HL-60 (cell line): Measurements from ENCODE around the gene CNMD.

ENCODE experiments used
- DNase-seq, 2 experiments: peaks; one replicate each; pipeline ENCODE4 v3.0.0-alpha.2; 2010 to 2020; ENCODE audit warnings: low read depth in 1 of 2, low spot score in 1 of 2
- H3K27ac ChIP-seq: fragments of 250-450 bp; sonication (Bioruptor Pico); replicated peaks from 2 replicates; pipeline ENCODE4 v1.5.1; 2020; ENCODE audit warnings: mild to moderate bottlenecking, moderate library complexity
- H3K27me3 ChIP-seq: fragments of 250-450 bp; sonication (Bioruptor Pico); 2 replicates; pipeline ENCODE4 v1.5.1; 2021; ENCODE audit warnings: mild to moderate bottlenecking, moderate library complexity; ENCODE audit not compliant: insufficient read depth, poor library complexity, severe bottlenecking
- H3K4me3 ChIP-seq: replicated peaks from 2 replicates; pipeline ENCODE4 v1.5.1; 2011; ENCODE audit warnings: mild to moderate bottlenecking, control low read depth, low read length; ENCODE audit not compliant: insufficient read depth
- GABPA ChIP-seq: IDR thresholded peaks from 2 replicates; pipeline ENCODE4 v1.6.1; 2012; ENCODE audit warnings: low read depth
- POLR2AphosphoS5 ChIP-seq: IDR thresholded peaks from 2 replicates; pipeline ENCODE4 v1.6.1; 2012; ENCODE audit warnings: low read depth
- SPI1 ChIP-seq: IDR thresholded peaks from 2 replicates; pipeline ENCODE4 v1.6.1; 2012; ENCODE audit warnings: low read depth, mild to moderate bottlenecking, borderline replicate concordance
- TF ChIP-seq, protein P1 (sequence below): IDR thresholded peaks from one replicate; pipeline ENCODE4 v1.5.1; 2011; ENCODE audit warnings: low read length, control low read depth, inconsistent platforms; ENCODE audit not compliant: insufficient read depth
- TF ChIP-seq, protein P2 (sequence below): IDR thresholded peaks from 2 replicates; pipeline ENCODE4 v1.6.1; 2012; ENCODE audit warnings: low read depth; ENCODE audit not compliant: insufficient replicate concordance

The CNMD gene

DNA sequence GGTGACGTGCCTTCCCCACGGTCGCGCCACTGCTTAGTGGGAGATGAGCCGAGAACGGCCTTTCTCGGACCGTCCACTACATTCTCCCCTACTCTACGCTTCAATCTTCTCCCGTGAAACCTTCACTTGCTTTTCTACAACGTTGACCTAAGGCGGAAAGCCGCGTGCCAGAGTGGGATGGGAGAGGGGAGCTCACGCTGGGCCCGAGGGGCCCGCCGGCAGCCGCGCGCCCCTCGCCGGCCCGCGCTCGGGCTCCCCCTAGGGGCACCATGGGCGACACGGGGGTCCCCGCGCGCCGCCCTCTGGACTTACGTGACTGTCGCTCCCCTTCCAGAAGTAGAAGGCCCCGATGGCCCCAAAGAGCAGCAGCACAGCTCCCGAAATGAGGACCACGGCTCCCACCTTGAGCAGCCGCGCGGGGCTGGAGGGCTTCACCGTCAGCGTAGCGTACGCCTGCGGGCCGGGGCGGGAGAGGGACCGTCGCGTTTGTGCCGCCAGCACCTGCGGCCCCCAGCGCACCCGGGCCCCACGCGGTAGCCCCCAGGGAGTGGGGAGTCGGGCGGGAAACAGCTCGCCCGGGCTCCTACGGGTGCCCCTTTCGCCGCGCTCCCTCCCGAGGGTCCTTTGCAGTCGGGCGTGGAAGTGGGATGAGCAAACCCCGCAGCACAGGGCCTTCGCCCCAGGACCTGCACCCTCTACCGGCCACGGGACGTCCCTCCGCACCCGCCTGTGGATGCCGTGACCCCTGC is 727 bp downstream of the CNMD start:
- Histone ChIP-seq H3K27ac (no peak overlapping the region), H3K4me3 (peak overlapping the region; percentile 8; the same call in 1 of the 2 replicates), H3K27me3 (peaks cover 38% of the 10 kb centered on the region)
- DNase-seq = no peak
- TF ChIP-seq POLR2AphosphoS5 (no peak), SPI1 (no peak), GABPA (no peak)
- TF ChIP-seq, protein P1, sequence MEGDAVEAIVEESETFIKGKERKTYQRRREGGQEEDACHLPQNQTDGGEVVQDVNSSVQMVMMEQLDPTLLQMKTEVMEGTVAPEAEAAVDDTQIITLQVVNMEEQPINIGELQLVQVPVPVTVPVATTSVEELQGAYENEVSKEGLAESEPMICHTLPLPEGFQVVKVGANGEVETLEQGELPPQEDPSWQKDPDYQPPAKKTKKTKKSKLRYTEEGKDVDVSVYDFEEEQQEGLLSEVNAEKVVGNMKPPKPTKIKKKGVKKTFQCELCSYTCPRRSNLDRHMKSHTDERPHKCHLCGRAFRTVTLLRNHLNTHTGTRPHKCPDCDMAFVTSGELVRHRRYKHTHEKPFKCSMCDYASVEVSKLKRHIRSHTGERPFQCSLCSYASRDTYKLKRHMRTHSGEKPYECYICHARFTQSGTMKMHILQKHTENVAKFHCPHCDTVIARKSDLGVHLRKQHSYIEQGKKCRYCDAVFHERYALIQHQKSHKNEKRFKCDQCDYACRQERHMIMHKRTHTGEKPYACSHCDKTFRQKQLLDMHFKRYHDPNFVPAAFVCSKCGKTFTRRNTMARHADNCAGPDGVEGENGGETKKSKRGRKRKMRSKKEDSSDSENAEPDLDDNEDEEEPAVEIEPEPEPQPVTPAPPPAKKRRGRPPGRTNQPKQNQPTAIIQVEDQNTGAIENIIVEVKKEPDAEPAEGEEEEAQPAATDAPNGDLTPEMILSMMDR = no peak
- TF ChIP-seq, protein P2, sequence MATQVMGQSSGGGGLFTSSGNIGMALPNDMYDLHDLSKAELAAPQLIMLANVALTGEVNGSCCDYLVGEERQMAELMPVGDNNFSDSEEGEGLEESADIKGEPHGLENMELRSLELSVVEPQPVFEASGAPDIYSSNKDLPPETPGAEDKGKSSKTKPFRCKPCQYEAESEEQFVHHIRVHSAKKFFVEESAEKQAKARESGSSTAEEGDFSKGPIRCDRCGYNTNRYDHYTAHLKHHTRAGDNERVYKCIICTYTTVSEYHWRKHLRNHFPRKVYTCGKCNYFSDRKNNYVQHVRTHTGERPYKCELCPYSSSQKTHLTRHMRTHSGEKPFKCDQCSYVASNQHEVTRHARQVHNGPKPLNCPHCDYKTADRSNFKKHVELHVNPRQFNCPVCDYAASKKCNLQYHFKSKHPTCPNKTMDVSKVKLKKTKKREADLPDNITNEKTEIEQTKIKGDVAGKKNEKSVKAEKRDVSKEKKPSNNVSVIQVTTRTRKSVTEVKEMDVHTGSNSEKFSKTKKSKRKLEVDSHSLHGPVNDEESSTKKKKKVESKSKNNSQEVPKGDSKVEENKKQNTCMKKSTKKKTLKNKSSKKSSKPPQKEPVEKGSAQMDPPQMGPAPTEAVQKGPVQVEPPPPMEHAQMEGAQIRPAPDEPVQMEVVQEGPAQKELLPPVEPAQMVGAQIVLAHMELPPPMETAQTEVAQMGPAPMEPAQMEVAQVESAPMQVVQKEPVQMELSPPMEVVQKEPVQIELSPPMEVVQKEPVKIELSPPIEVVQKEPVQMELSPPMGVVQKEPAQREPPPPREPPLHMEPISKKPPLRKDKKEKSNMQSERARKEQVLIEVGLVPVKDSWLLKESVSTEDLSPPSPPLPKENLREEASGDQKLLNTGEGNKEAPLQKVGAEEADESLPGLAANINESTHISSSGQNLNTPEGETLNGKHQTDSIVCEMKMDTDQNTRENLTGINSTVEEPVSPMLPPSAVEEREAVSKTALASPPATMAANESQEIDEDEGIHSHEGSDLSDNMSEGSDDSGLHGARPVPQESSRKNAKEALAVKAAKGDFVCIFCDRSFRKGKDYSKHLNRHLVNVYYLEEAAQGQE = no peak

DNA sequence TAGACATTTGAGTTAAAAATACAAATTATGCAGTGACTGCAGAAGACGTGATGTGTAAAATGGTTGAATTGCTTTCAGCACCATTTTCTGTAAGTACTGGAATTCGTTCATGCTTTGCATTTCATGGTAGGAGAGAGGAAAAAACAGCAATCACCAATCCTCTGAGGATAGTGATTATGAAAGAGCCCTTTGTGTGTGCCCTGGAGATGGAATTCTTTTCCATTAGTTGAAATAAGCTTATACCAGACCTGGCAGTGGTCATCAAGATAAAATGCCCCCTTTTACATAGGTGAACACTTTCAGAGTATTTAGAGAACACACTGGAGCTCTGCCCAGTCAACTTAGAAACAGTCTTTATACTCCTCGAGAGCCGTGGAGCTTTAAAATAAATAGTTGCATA is 1.7 kb downstream of the CNMD start:
- DNase-seq = no peak
- no peak overlapping the region for H3K27ac ChIP-seq
- TF ChIP-seq SPI1 = no peak
- TF ChIP-seq, protein P1 = no peak
- TF ChIP-seq, protein P2 = no peak
- no peak overlapping the region for H3K4me3 ChIP-seq
- peaks cover 43% of the 10 kb centered on the region for H3K27me3 ChIP-seq

DNA sequence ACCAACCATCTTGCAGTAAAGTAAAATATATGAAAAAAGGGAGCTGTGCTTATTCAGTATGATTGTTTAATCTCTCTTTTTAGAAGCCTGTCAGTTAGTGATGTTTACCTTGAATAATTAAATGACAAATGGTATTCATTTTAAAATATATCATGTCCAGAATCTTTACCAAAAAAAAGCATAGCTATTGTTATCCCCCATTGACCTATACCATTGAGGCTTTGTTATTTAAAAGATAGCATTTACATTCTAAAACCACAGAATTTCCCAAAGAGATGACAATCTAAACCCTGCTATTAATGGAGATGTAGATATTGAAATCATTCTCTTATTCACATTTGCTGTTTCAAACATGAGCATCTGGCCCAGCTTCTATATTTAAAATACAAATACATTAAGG is 2.2 kb downstream of the CNMD start:
- no peak for TF ChIP-seq GABPA
- DNase-seq = no peak
- no peak overlapping the region for H3K27ac ChIP-seq
- H3K4me3 ChIP-seq = no peak overlapping the region
- H3K27me3 ChIP-seq = peaks cover 47% of the 10 kb centered on the region

DNA sequence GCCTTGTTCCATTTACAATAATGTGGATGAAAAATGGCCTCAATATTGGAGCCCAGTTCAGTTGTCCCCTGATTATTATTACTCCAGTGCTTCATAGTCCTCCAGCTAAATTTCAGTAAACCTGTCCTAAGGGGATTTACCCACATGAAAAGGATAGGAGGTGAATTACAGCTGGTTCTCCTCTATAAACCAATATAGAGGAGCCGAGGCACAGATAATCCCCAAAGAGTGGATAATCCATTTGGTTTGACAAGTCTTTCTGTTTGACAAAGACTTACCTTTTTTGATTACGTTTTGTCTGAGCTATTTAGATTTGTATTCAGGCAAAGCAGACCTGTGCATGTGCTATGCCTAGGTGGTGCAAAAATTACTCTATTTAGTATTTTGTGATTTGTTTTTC is 2.7 kb downstream of the CNMD start:
- no peak overlapping the region for H3K4me3 ChIP-seq
- DNase-seq = no peak
- TF ChIP-seq, protein P1 = no peak
- TF ChIP-seq SPI1 = no peak
- TF ChIP-seq, protein P2 = no peak
- no peak for TF ChIP-seq GABPA
- no peak for TF ChIP-seq POLR2AphosphoS5
- H3K27me3 ChIP-seq = peaks cover 45% of the 10 kb centered on the region
- no peak overlapping the region for H3K27ac ChIP-seq
